Body of pancreas (tissue), 4 donors: ENCODE measurements around the gene CES2. TPM values are rescaled to one million over a fixed set of nuclear protein-coding genes. Genes with fewer than 3 reads are reported as not detected.
"Not testable (repeated sequence)": the region's sequence is repeated elsewhere in the genome, so short reads cannot be mapped to it uniquely, and the experiment has no call there.

ENCODE experiments used
- ATAC-seq: fragments of 150-250 bp; one replicate; pipeline ENCODE4 v1.9.1; 2016
- DNase-seq, 4 donors: peaks; one replicate each; pipeline ENCODE4 v3.0.0-alpha.2; 2019
- H3K27ac ChIP-seq, 4 donors: fragments of 200-600 bp; sonication (generic); 1 replicate in 3 of 4; 2 replicates in 1 of 4; pipeline versions ENCODE4 v1.5.1 to v1.6.1; 2016 to 2019; ENCODE audit warnings: mild to moderate bottlenecking in 1 of 4, mixed read lengths in 1 of 4, moderate library complexity in 1 of 4
- H3K27me3 ChIP-seq, 2 donors: fragments of 200-600 bp; sonication (generic); one replicate each; pipeline ENCODE4 v1.6.0; 2016; ENCODE audit warnings: mild to moderate bottlenecking in 1 of 2
- H3K36me3 ChIP-seq, 2 donors: fragments of 200-600 bp; sonication (generic); replicated peaks in 1 of 2; 2 replicates each; pipeline ENCODE4 v1.5.1; 2016; ENCODE audit warnings: low read depth in 2 of 2; ENCODE audit not compliant: insufficient read depth in 1 of 2
- H3K4me1 ChIP-seq: fragments of 200-600 bp; sonication (generic); one replicate; pipeline ENCODE4 v1.6.0; 2016
- H3K4me3 ChIP-seq, 2 donors: fragments of 200-600 bp; sonication (generic); 1 replicate in 1 of 2; 2 replicates in 1 of 2; pipeline ENCODE4 v1.5.1; 2016 to 2019
- H3K9me3 ChIP-seq, 3 donors: fragments of 200-600 bp; sonication (generic); 1 replicate in 2 of 3; 2 replicates in 1 of 3; pipeline ENCODE4 v1.5.1; 2016
- CTCF ChIP-seq, 7 experiments: fragments of 450-650 bp in 4 of 7; fragments of 200-600 bp in 3 of 7; sonication (generic) in 3 of 7; IDR thresholded peaks; one replicate each; pipeline ENCODE4 v1.5.1; 2016 to 2019; ENCODE audit warnings: antibody characterized with exemption in 7 of 7
- POLR2A ChIP-seq, 3 donors: fragments of 450-650 bp; IDR thresholded peaks; one replicate each; pipeline ENCODE4 v1.6.1; 2016; ENCODE audit warnings: antibody characterized with exemption in 3 of 3, mild to moderate bottlenecking in 2 of 3
- WGBS, 2 donors: methylation state at CpG; one replicate each; pipeline ENCODE4 v1.1.5; 2017; 5-methylcytosine and 5-hydroxymethylcytosine counted together
- intact Hi-C: fragments of 100-400 bp; cut with DNase I; formaldehyde crosslinking; loops from one replicate; pipeline ENCODE4 v1.15.1; 2023
- total RNA-seq, 2 donors: library from RNA; depleted of rRNA; stranded (reverse); fragments of >200 nt; gene quantifications; one replicate each; pipeline ENCODE4 v1.1.0, GENCODE V29; 2016

Gene CES2
- total RNA-seq, 2 donors from 2014 or later: 24.9 to 29.3 TPM

- Histone ChIP-seq H3K27ac (no peak overlapping the region), H3K36me3 (no peaks in the 10 kb centered on the region), H3K4me1 (no peaks in the 10 kb centered on the region), H3K27me3 (no peaks in the 10 kb centered on the region), H3K4me3 (no peak overlapping the region), H3K9me3 (no peaks in the 10 kb centered on the region)
- WGBS, 2 donors: 80 to 100% methylated on average over 2 to 5 of the region's 5 CpGs
- no peak for ATAC-seq
- no peak for DNase-seq
- no peak for TF ChIP-seq POLR2A (IDR thresholded peaks at IDR 0.05)
- no peak for TF ChIP-seq CTCF (IDR thresholded peaks at IDR 0.05)
- intact Hi-C loops: no loop called here
Observed at GRCh38 chr16:66968847-66969246, 33.5 kb downstream of the CES2 start.

GRCh38 chr16:66970775-66971720 lies 35.7 kb downstream of the CES2 start:
- H3K36me3 ChIP-seq: no peaks in the 10 kb centered on the region
- no peaks in the 10 kb centered on the region for H3K9me3 ChIP-seq
- ATAC-seq: peak; percentile 30
- H3K4me3 ChIP-seq: no peak overlapping the region
- no peaks in the 10 kb centered on the region for H3K4me1 ChIP-seq
- peak in 1 of 4 donors; percentile 41 for DNase-seq
- no peak for TF ChIP-seq CTCF (IDR thresholded peaks at IDR 0.05)
- no peak for TF ChIP-seq POLR2A (IDR thresholded peaks at IDR 0.05)
- no peaks in the 10 kb centered on the region for H3K27me3 ChIP-seq
- H3K27ac ChIP-seq: no peak overlapping the region
- WGBS, 2 donors: 56 to 61% methylated on average over 7 to 10 of the region's 10 CpGs
- intact Hi-C loops: loop anchor here (10.0 kb wide), 1 partner anchor 214 kb away; the partner anchor contains the start of gene MATCAP1

GRCh38 chr16:66972983-66973382 lies 37.7 kb downstream of the CES2 start:
- WGBS, 2 donors: 87 to 88% methylated on average over 9 of the region's 9 CpGs
- no peak for DNase-seq
- Histone ChIP-seq H3K9me3 (no peaks in the 10 kb centered on the region), H3K27me3 (no peaks in the 10 kb centered on the region), H3K27ac (no peak overlapping the region), H3K4me3 (no peak overlapping the region), H3K4me1 (no peaks in the 10 kb centered on the region), H3K36me3 (no peaks in the 10 kb centered on the region)
- intact Hi-C loops: loop anchor here (10.0 kb wide), 1 partner anchor 212 kb away; the partner anchor contains the start of gene MATCAP1
- ATAC-seq: no peak
- TF ChIP-seq POLR2A (IDR thresholded peaks at IDR 0.05) (no peak), CTCF (IDR thresholded peaks at IDR 0.05) (no peak)

- TF ChIP-seq POLR2A (IDR thresholded peaks at IDR 0.05): no peak
- no peak for TF ChIP-seq CTCF (IDR thresholded peaks at IDR 0.05)
- intact Hi-C loops: loop anchor here (10.0 kb wide), 1 partner anchor 211 kb away; the partner anchor contains the start of gene MATCAP1
- DNase-seq (no peak), ATAC-seq (no peak)
- no peaks in the 10 kb centered on the region for H3K9me3 ChIP-seq
- no peaks in the 10 kb centered on the region for H3K27me3 ChIP-seq
- H3K4me1 ChIP-seq: no peaks in the 10 kb centered on the region
- no peak overlapping the region for H3K27ac ChIP-seq
- 71 to 100% methylated on average over 1 to 6 of the region's 6 CpGs for WGBS, 2 donors
- no peaks in the 10 kb centered on the region for H3K36me3 ChIP-seq
- H3K4me3 ChIP-seq: no peak overlapping the region
Observed at GRCh38 chr16:66973716-66974115, 38.4 kb downstream of the CES2 start.

GRCh38 chr16:66974156-66974931 lies 39.0 kb downstream of the CES2 start:
- WGBS, 2 donors: 58 to 75% methylated on average over 2 to 26 of the region's 32 CpGs
- DNase-seq, H3K36me3 ChIP-seq, H3K4me3 ChIP-seq, H3K27ac ChIP-seq, H3K27me3 ChIP-seq, ATAC-seq, H3K4me1 ChIP-seq, H3K9me3 ChIP-seq: not testable (repeated sequence)
- intact Hi-C loops: loop anchor here (10.0 kb wide), 1 partner anchor 210 kb away; the partner anchor contains the start of gene MATCAP1

GRCh38 chr16:66974932-66975246 lies 39.6 kb downstream of the CES2 start:
- not testable (repeated sequence) for H3K27me3 ChIP-seq, ATAC-seq, H3K27ac ChIP-seq, DNase-seq, H3K4me1 ChIP-seq, H3K4me3 ChIP-seq, H3K36me3 ChIP-seq, H3K9me3 ChIP-seq
- intact Hi-C loops: loop anchor here (5.0 to 10.0 kb wide), 2 partner anchors 177 to 210 kb away; partner anchors contain the start of genes B3GNT9 and MATCAP1
- WGBS, 2 donors: 50 to 52% methylated on average over 6 to 11 of the region's 11 CpGs
